WTC11 (cell line): Measurements from ENCODE around the gene ZIK1. TPM values are rescaled to one million over a fixed set of nuclear protein-coding genes. Genes with fewer than 3 reads are reported as not detected.
A peak's percentile ranks its signal among the peaks of the same experiment; 100 is the strongest.

ENCODE experiments used
- ATAC-seq: fragments of 200-7000 bp; cut with Tn5 transposase; 2 replicates; pipeline ENCODE4 v1.10.0; 2021; ENCODE audit warnings: mild to moderate bottlenecking, moderate library complexity
- CTCF ChIA-PET: fragments of 300-600 bp; sonication (Branson Sonifier 250); formaldehyde crosslinking; loops from one replicate; lab custom pipeline; 2021; ENCODE audit warnings: antibody characterized with exemption; lab: Charles Lee
- POLR2A ChIA-PET: fragments of 350-600 bp; sonication (Branson Sonifier 250); formaldehyde crosslinking; loops from one replicate; lab custom pipeline; 2021; ENCODE audit warnings: antibody characterized with exemption; lab: Charles Lee
- DNase-seq: peaks from one replicate; pipeline ENCODE4 v3.0.0; 2021; ENCODE audit warnings: low spot score
- H3K27ac Mint-ChIP-seq: 2 replicates; pipeline ENCODE4 v1.8.0; 2021; ENCODE audit warnings: mixed read lengths
- H3K27me3 Mint-ChIP-seq: 2 replicates; pipeline ENCODE4 v1.8.0; 2021; ENCODE audit warnings: low read depth, mild to moderate bottlenecking, moderate library complexity, mixed read lengths
- H3K36me3 Mint-ChIP-seq: 2 replicates; pipeline ENCODE4 v1.8.0; 2021; ENCODE audit warnings: mixed read lengths
- H3K4me1 Mint-ChIP-seq: 2 replicates; pipeline ENCODE4 v1.8.0; 2022; ENCODE audit warnings: mixed read lengths
- H3K4me3 Mint-ChIP-seq: 2 replicates; pipeline ENCODE4 v1.8.0; 2021; ENCODE audit warnings: mild to moderate bottlenecking, moderate library complexity, mixed read lengths
- H3K9me3 Mint-ChIP-seq: 2 replicates; pipeline ENCODE4 v1.8.0; 2021; ENCODE audit warnings: mixed read lengths
- AFF4 ChIP-seq: sonication (generic); formaldehyde crosslinking; IDR thresholded peaks from 2 replicates; pipeline ENCODE4 v1.8.1; 2023; ENCODE audit warnings: mild to moderate bottlenecking, missing genetic modification reagents, borderline replicate concordance
- CREM ChIP-seq: sonication (generic); formaldehyde crosslinking; IDR thresholded peaks from 2 replicates; pipeline ENCODE4 v1.8.1; 2022; ENCODE audit warnings: mild to moderate bottlenecking, missing genetic modification reagents, moderate library complexity
- CTCF ChIP-seq: fragments of 200-600 bp; IDR thresholded peaks from 2 replicates; pipeline ENCODE4 v1.8.0; 2022; ENCODE audit warnings: antibody characterized with exemption
- E2F5 ChIP-seq: sonication (generic); formaldehyde crosslinking; IDR thresholded peaks from 2 replicates; pipeline ENCODE4 v1.8.1; 2022; ENCODE audit warnings: mild to moderate bottlenecking, moderate library complexity, missing genetic modification reagents
- ETV6 ChIP-seq: sonication (generic); formaldehyde crosslinking; IDR thresholded peaks from 2 replicates; pipeline ENCODE4 v1.8.1; 2022; ENCODE audit warnings: mild to moderate bottlenecking, missing genetic modification reagents
- GRHL2 ChIP-seq: fragments of 250-450 bp; sonication (Bioruptor Pico); IDR thresholded peaks from 2 replicates; pipeline ENCODE4 v1.8.0; 2022; ENCODE audit warnings: mild to moderate bottlenecking, moderate library complexity; ENCODE audit not compliant: insufficient replicate concordance, severe bottlenecking
- GTF2I ChIP-seq: fragments of 250-450 bp; sonication (Bioruptor Pico); conservative IDR thresholded peaks from 2 replicates; pipeline ENCODE4 v1.4.0; 2021; ENCODE audit warnings: mild to moderate bottlenecking
- IRF1 ChIP-seq: sonication (generic); formaldehyde crosslinking; IDR thresholded peaks from 2 replicates; pipeline ENCODE4 v1.8.0; 2023; ENCODE audit warnings: missing genetic modification reagents
- NFATC4 ChIP-seq: fragments of 250-450 bp; sonication (Bioruptor Pico); IDR thresholded peaks from 2 replicates; pipeline ENCODE4 v1.9.0; 2021; ENCODE audit warnings: mild to moderate bottlenecking
- NR2C2 ChIP-seq: sonication (generic); formaldehyde crosslinking; IDR thresholded peaks from 2 replicates; pipeline ENCODE4 v1.8.0; 2022; ENCODE audit warnings: mild to moderate bottlenecking, missing genetic modification reagents
- NR3C1 ChIP-seq: sonication (generic); formaldehyde crosslinking; conservative IDR thresholded peaks from 2 replicates; pipeline ENCODE4 v1.8.1; 2023; ENCODE audit warnings: low read depth, mild to moderate bottlenecking, missing genetic modification reagents
- OVOL2 ChIP-seq: fragments of 250-450 bp; sonication (Bioruptor Pico); IDR thresholded peaks from 2 replicates; pipeline ENCODE4 v1.9.0; 2021; ENCODE audit warnings: mild to moderate bottlenecking, borderline replicate concordance
- SP1 ChIP-seq: sonication (generic); formaldehyde crosslinking; conservative IDR thresholded peaks from 2 replicates; pipeline ENCODE4 v1.8.1; 2022; ENCODE audit warnings: missing genetic modification reagents
- STAT6 ChIP-seq: sonication (generic); formaldehyde crosslinking; conservative IDR thresholded peaks from 2 replicates; pipeline ENCODE4 v1.8.1; 2023; ENCODE audit warnings: mild to moderate bottlenecking, low read depth, missing genetic modification reagents, moderate library complexity
- TEAD4 ChIP-seq: sonication (generic); formaldehyde crosslinking; IDR thresholded peaks from 2 replicates; pipeline ENCODE4 v1.8.0; 2022; ENCODE audit warnings: mild to moderate bottlenecking, missing genetic modification reagents
- ZBTB21 ChIP-seq: sonication (generic); formaldehyde crosslinking; IDR thresholded peaks from 2 replicates; pipeline ENCODE4 v1.8.1; 2023; ENCODE audit warnings: mild to moderate bottlenecking, missing genetic modification reagents, borderline replicate concordance
- ZNF232 ChIP-seq: sonication (generic); formaldehyde crosslinking; IDR thresholded peaks from 2 replicates; pipeline ENCODE4 v1.8.0; 2022; ENCODE audit warnings: mild to moderate bottlenecking, missing genetic modification reagents
- ZSCAN18 ChIP-seq: fragments of 250-450 bp; sonication (Bioruptor Pico); IDR thresholded peaks from 2 replicates; pipeline ENCODE4 v2.1.2; 2022; ENCODE audit warnings: mild to moderate bottlenecking, moderate library complexity
- total RNA-seq: library from RNA; stranded (reverse); gene quantifications from 3 replicates; pipeline ENCODE4 v1.2.3, GENCODE V29; 2021

ZIK1 gene
- total RNA-seq, 1 experiment from 2014 or later, result 31.1 TPM

GRCh38 chr19:57615346-57615745 lies 31.4 kb downstream of the ZIK1 start (continued):
- no peak for TF ChIP-seq ZBTB21 (CRISPR knock-in tag)
- no peak for TF ChIP-seq OVOL2 (CRISPR knock-in tag)
- TF ChIP-seq AFF4 (CRISPR knock-in tag), result no peak
- no peak for TF ChIP-seq E2F5 (CRISPR knock-in tag)
- TF ChIP-seq NR3C1, result no peak
- no peak for TF ChIP-seq TEAD4 (CRISPR knock-in tag)
- no peak for TF ChIP-seq CREM (CRISPR knock-in tag)

GRCh38 chr19:57620673-57621348 lies 36.9 kb downstream of the ZIK1 start:
- ATAC-seq (no peak), DNase-seq (no peak)
- Mint-ChIP-seq H3K4me1 (no peaks in the 10 kb centered on the region; the same call in 1 of the 2 replicates), H3K4me3 (no peak overlapping the region), H3K36me3 (peaks cover 95% of the 10 kb centered on the region), H3K9me3 (peaks cover 89% of the 10 kb centered on the region), H3K27me3 (peaks cover 12% of the 10 kb centered on the region), H3K27ac (no peak overlapping the region)
- ChIA-PET POLR2A (no interaction called here), CTCF (no interaction called here)
- TF ChIP-seq ZSCAN18 (CRISPR knock-in tag) (no peak), SP1 (CRISPR knock-in tag) (no peak), GTF2I (CRISPR knock-in tag) (peak; percentile 19; the same call in 1 of the 2 replicates), CTCF (no peak)

GRCh38 chr19:57623091-57623490 lies 39.1 kb downstream of the ZIK1 start:
- peaks cover 67% of the 10 kb centered on the region for H3K9me3 Mint-ChIP-seq
- ATAC-seq (no peak), DNase-seq (no peak)
- no peaks in the 10 kb centered on the region for H3K4me1 Mint-ChIP-seq
- no peak overlapping the region for H3K4me3 Mint-ChIP-seq
- ChIA-PET CTCF (no interaction called here), POLR2A (no interaction called here)
- H3K36me3 Mint-ChIP-seq, result peaks cover 72% of the 10 kb centered on the region
- H3K27ac Mint-ChIP-seq, result no peak overlapping the region
- H3K27me3 Mint-ChIP-seq, result peaks cover 12% of the 10 kb centered on the region; the same call in 1 of the 2 replicates
- no peak for TF ChIP-seq E2F5 (CRISPR knock-in tag)
- no peak for TF ChIP-seq NR2C2 (CRISPR knock-in tag)
- TF ChIP-seq ZNF232, result no peak
- TF ChIP-seq GRHL2 (CRISPR knock-in tag), result no peak
- no peak for TF ChIP-seq ETV6 (CRISPR knock-in tag)
- TF ChIP-seq NFATC4 (CRISPR knock-in tag), result no peak
- no peak for TF ChIP-seq IRF1 (CRISPR knock-in tag)
- TF ChIP-seq STAT6, result no peak
